Measurements from ENCODE around the gene ZNF467.

The ZNF467 gene

GRCh38 chr7:149748076-149748874, 25.1 kb downstream of the ZNF467 start:
- no peak for DNase-seq

- DNase-seq: no peak
These were observed 29.7 kb downstream of the ZNF467 start for GRCh38 chr7:149743476-149744255.

- DNase-seq: peak; percentile 74
These were observed 31.2 kb downstream of the ZNF467 start for GRCh38 chr7:149742075-149742701.

- no peak for DNase-seq
These were observed 31.8 kb downstream of the ZNF467 start for GRCh38 chr7:149741629-149742028.

- no peak for DNase-seq
These were observed 36.7 kb downstream of the ZNF467 start for GRCh38 chr7:149736478-149737360.

GRCh38 chr7:149735779-149736477, 37.5 kb downstream of the ZNF467 start:
- DNase-seq: no peak

GRCh38 chr7:149735181-149735602, 38.2 kb downstream of the ZNF467 start:
- no peak for DNase-seq

GRCh38 chr7:149734791-149735075, 38.7 kb downstream of the ZNF467 start:
- DNase-seq: no peak

- DNase-seq: no peak
These were observed 39.2 kb downstream of the ZNF467 start for GRCh38 chr7:149733924-149734790.

- DNase-seq: no peak
These were observed 40.1 kb downstream of the ZNF467 start for GRCh38 chr7:149733131-149733923.

- no peak for DNase-seq
These were observed 40.8 kb downstream of the ZNF467 start for GRCh38 chr7:149732611-149733010.

- no peak for DNase-seq
These were observed 41.3 kb downstream of the ZNF467 start for GRCh38 chr7:149732111-149732561.

- no peak for DNase-seq
These were observed 42.0 kb downstream of the ZNF467 start for GRCh38 chr7:149731207-149731955.

GRCh38 chr7:149729983-149730801, 43.2 kb downstream of the ZNF467 start:
- no peak for DNase-seq

GRCh38 chr7:149729586-149729982, 43.8 kb downstream of the ZNF467 start:
- no peak for DNase-seq

- DNase-seq: no peak
These were observed 44.7 kb downstream of the ZNF467 start for GRCh38 chr7:149728491-149729375.

GRCh38 chr7:149727899-149728476, 45.4 kb downstream of the ZNF467 start:
- DNase-seq: no peak
